SIG-M5 (cell line): ENCODE results near the gene EXOSC5.
"Not testable (repeated sequence)": the region's sequence is repeated elsewhere in the genome, so short reads cannot be mapped to it uniquely, and the experiment has no call there.

Experiments used
- DNase-seq: peaks from one replicate; lab custom pipeline; 2025; lab: John Stamatoyannopoulos, UW

Gene EXOSC5

GRCh38 chr19:41405776-41406175, 8.6 kb upstream of the EXOSC5 start:
- no peak for DNase-seq

- no peak for DNase-seq
Observed at GRCh38 chr19:41403181-41403970, 6.2 kb upstream of the EXOSC5 start.

- no peak for DNase-seq
Observed at GRCh38 chr19:41402010-41402409, 4.9 kb upstream of the EXOSC5 start.

GRCh38 chr19:41401483-41401882, 4.3 kb upstream of the EXOSC5 start:
- DNase-seq: no peak

GRCh38 chr19:41399525-41399924, 2.4 kb upstream of the EXOSC5 start:
- no peak for DNase-seq

- DNase-seq: no peak
Observed at GRCh38 chr19:41399091-41399490, 1.9 kb upstream of the EXOSC5 start.

- no peak for DNase-seq
Observed at GRCh38 chr19:41398598-41398997, 1.4 kb upstream of the EXOSC5 start.

- no peak for DNase-seq
Observed at GRCh38 chr19:41398050-41398418, 875 bp upstream of the EXOSC5 start.

GRCh38 chr19:41395355-41395754, 1.8 kb downstream of the EXOSC5 start:
- no peak for DNase-seq

- no peak for DNase-seq
Observed at GRCh38 chr19:41392775-41393174, 4.4 kb downstream of the EXOSC5 start.

- no peak for DNase-seq
Observed at GRCh38 chr19:41391618-41392017, 5.5 kb downstream of the EXOSC5 start.

- no peak for DNase-seq
Observed at GRCh38 chr19:41386442-41386841, 10.7 kb downstream of the EXOSC5 start.

GRCh38 chr19:41384351-41384750, 12.8 kb downstream of the EXOSC5 start:
- DNase-seq: no peak

- DNase-seq: not testable (repeated sequence)
Observed at GRCh38 chr19:41381536-41381935, 15.6 kb downstream of the EXOSC5 start.

GRCh38 chr19:41377977-41378709, 19.0 kb downstream of the EXOSC5 start:
- no peak for DNase-seq

GRCh38 chr19:41376998-41377365, 20.2 kb downstream of the EXOSC5 start:
- DNase-seq: no peak

- no peak for DNase-seq
Observed at GRCh38 chr19:41376241-41376997, 20.7 kb downstream of the EXOSC5 start, which contains the start of gene TMEM91. Gene TMEM91 (plus strand): TSS chr19:41376533. CDS start chr19:41378310, 1,777 bp downstream.

- no peak for DNase-seq
Observed at GRCh38 chr19:41373993-41374392, 23.2 kb downstream of the EXOSC5 start.

GRCh38 chr19:41372501-41372900, 24.7 kb downstream of the EXOSC5 start:
- no peak for DNase-seq

- DNase-seq: no peak
Observed at GRCh38 chr19:41371541-41371940, 25.6 kb downstream of the EXOSC5 start.

GRCh38 chr19:41371119-41371518, 26.0 kb downstream of the EXOSC5 start:
- not testable (repeated sequence) for DNase-seq

GRCh38 chr19:41369769-41370168, 27.4 kb downstream of the EXOSC5 start:
- DNase-seq: no peak

- no peak for DNase-seq
Observed at GRCh38 chr19:41367848-41368301, 29.3 kb downstream of the EXOSC5 start.
